GM23338 (cell line): ENCODE data around the gene UBE2L6. TPM values are rescaled to one million over a fixed set of nuclear protein-coding genes. Genes with fewer than 3 reads are reported as not detected.

Experiments used
- ATAC-seq: fragments of 200-7000 bp; cut with Tn5 transposase; 3 replicates; pipeline ENCODE4 v1.9.1; 2020
- DNase-seq: peaks from one replicate; pipeline ENCODE4 v3.0.0-alpha.2; 2015; ENCODE audit warnings: low spot score
- H2AFZ ChIP-seq: fragments of 200-600 bp; sonication (generic); 2 replicates; pipeline ENCODE4 v1.8.0; 2016; ENCODE audit warnings: antibody characterized with exemption, mild to moderate bottlenecking, moderate library complexity
- H3F3A ChIP-seq: fragments of 200-600 bp; sonication (generic); replicated peaks from 2 replicates; pipeline ENCODE4 v1.8.0; 2017; ENCODE audit warnings: antibody characterized with exemption, mixed run types, low read depth
- H3K27ac ChIP-seq: fragments of 200-600 bp; sonication (generic); 2 replicates; pipeline ENCODE4 v1.6.1; 2016; ENCODE audit warnings: low read depth
- H3K27me3 ChIP-seq: fragments of 200-600 bp; sonication (generic); 2 replicates; pipeline ENCODE4 v1.8.0; 2016; ENCODE audit warnings: mild to moderate bottlenecking, mixed run types, moderate library complexity; ENCODE audit not compliant: insufficient read depth
- H3K36me3 ChIP-seq: fragments of 200-600 bp; sonication (generic); 2 replicates; pipeline ENCODE4 v1.8.0; 2016; ENCODE audit warnings: mild to moderate bottlenecking; ENCODE audit not compliant: insufficient read depth
- H3K4me1 ChIP-seq: fragments of 200-600 bp; sonication (generic); 2 replicates; pipeline ENCODE4 v1.8.0; 2016; ENCODE audit warnings: mild to moderate bottlenecking, moderate library complexity; ENCODE audit not compliant: insufficient read depth
- H3K4me2 ChIP-seq: fragments of 200-600 bp; sonication (generic); 2 replicates; pipeline ENCODE4 v1.7.1; 2017; ENCODE audit warnings: mixed run types
- H3K4me3 ChIP-seq: fragments of 200-600 bp; sonication (generic); 2 replicates; pipeline ENCODE4 v1.6.1; 2016; ENCODE audit warnings: mixed run types
- H3K79me2 ChIP-seq: fragments of 200-600 bp; sonication (generic); replicated peaks from 2 replicates; pipeline ENCODE4 v1.8.0; 2017; ENCODE audit warnings: mild to moderate bottlenecking; ENCODE audit not compliant: insufficient read depth
- H3K9me2 ChIP-seq: fragments of 200-600 bp; sonication (generic); 2 replicates; pipeline ENCODE4 v1.8.0; 2017; ENCODE audit not compliant: insufficient read depth
- H4K20me1 ChIP-seq: fragments of 200-600 bp; sonication (generic); replicated peaks from 2 replicates; pipeline ENCODE4 v1.8.0; 2017; ENCODE audit warnings: mild to moderate bottlenecking; ENCODE audit not compliant: insufficient read depth
- H3K27ac Mint-ChIP-seq: 2 replicates; pipeline ENCODE4 v1.8.0; 2020; ENCODE audit warnings: inconsistent platforms, mild to moderate bottlenecking, moderate library complexity, mixed read lengths
- H3K27me3 Mint-ChIP-seq: 3 replicates; pipeline ENCODE4 v1.8.0; 2022; ENCODE audit warnings: low read depth, mild to moderate bottlenecking, moderate library complexity, mixed read lengths, inconsistent platforms; ENCODE audit not compliant: insufficient read depth, poor library complexity
- H3K36me3 Mint-ChIP-seq: 3 replicates; pipeline ENCODE4 v1.8.0; 2021; ENCODE audit warnings: low read depth, mild to moderate bottlenecking, inconsistent platforms, moderate library complexity, mixed read lengths
- H3K4me1 Mint-ChIP-seq: 3 replicates; pipeline ENCODE4 v1.8.0; 2020; ENCODE audit warnings: mild to moderate bottlenecking, inconsistent platforms, mixed read lengths
- H3K4me3 Mint-ChIP-seq: 3 replicates; pipeline ENCODE4 v1.8.0; 2021; ENCODE audit warnings: moderate library complexity, mild to moderate bottlenecking, inconsistent platforms, mixed read lengths
- H3K9me3 Mint-ChIP-seq: 3 replicates; pipeline ENCODE4 v1.8.0; 2020; ENCODE audit warnings: moderate library complexity, mild to moderate bottlenecking, inconsistent platforms, mixed read lengths
- CREB1 ChIP-seq: fragments of 250-450 bp; sonication (Bioruptor Pico); IDR thresholded peaks from 2 replicates; pipeline ENCODE4 v1.5.0; 2020; ENCODE audit warnings: low read depth, mild to moderate bottlenecking, moderate library complexity
- EZH2 ChIP-seq: fragments of 200-600 bp; sonication (generic); IDR thresholded peaks from one replicate; pipeline ENCODE4 v1.8.0; 2017; ENCODE audit warnings: antibody characterized with exemption, mild to moderate bottlenecking, low read depth; ENCODE audit not compliant: unreplicated experiment
- EZH2phosphoT487 ChIP-seq: fragments of 200-600 bp; sonication (generic); IDR thresholded peaks from one replicate; pipeline ENCODE4 v1.8.1; 2018; ENCODE audit warnings: antibody characterized with exemption; ENCODE audit not compliant: unreplicated experiment
- JUNB ChIP-seq: IDR thresholded peaks from one replicate; pipeline ENCODE4 v1.6.1; 2016; ENCODE audit warnings: antibody characterized with exemption; ENCODE audit not compliant: unreplicated experiment
- NANOG ChIP-seq: IDR thresholded peaks from 2 replicates; pipeline ENCODE4 v1.6.1; 2016; ENCODE audit warnings: antibody characterized with exemption, borderline replicate concordance
- POLR2AphosphoS5 ChIP-seq: IDR thresholded peaks from 2 replicates; pipeline ENCODE4 v1.6.1; 2016; ENCODE audit warnings: antibody characterized with exemption, low read depth
- STAT1 ChIP-seq: IDR thresholded peaks from one replicate; pipeline ENCODE4 v1.6.1; 2016; ENCODE audit warnings: antibody characterized with exemption; ENCODE audit not compliant: unreplicated experiment
- ZNF114 ChIP-seq: fragments of 250-450 bp; sonication (Bioruptor Pico); IDR thresholded peaks from 2 replicates; pipeline ENCODE4 v1.5.0; 2020; ENCODE audit warnings: mild to moderate bottlenecking, moderate library complexity
- ZNF331 ChIP-seq: fragments of 250-450 bp; sonication (Bioruptor Pico); IDR thresholded peaks from 2 replicates; pipeline ENCODE4 v1.5.0; 2020; ENCODE audit warnings: low read depth, mild to moderate bottlenecking, moderate library complexity
- polyA plus RNA-seq: library from polyadenylated mRNA; unstranded; fragments of >200 nt; fragmentation: Nextera tagmentation; extraction: Ambion mirVana; gene quantifications from 2 replicates; pipeline ENCODE4 v1.2.1, GENCODE V29; 2016
- total RNA-seq: library from RNA; depleted of rRNA; stranded (reverse); fragments of >200 nt; shearing (Covaris generic); gene quantifications from 2 replicates; pipeline ENCODE4 v1.2.3, GENCODE V29; 2014
- TF ChIP-seq, protein P1 (sequence below): IDR thresholded peaks from one replicate; pipeline ENCODE4 v1.6.1; 2018; ENCODE audit warnings: antibody characterized with exemption; ENCODE audit not compliant: unreplicated experiment
- TF ChIP-seq, protein P2 (sequence below), 2 experiments: fragments of 200-600 bp in 1 of 2; sonication (generic) in 1 of 2; conservative IDR thresholded peaks; 2 replicates each; pipeline versions ENCODE4 v1.5.1 to v1.6.1; 2016 to 2017; ENCODE audit warnings: antibody characterized with exemption in 2 of 2, low read depth in 2 of 2, mild to moderate bottlenecking in 2 of 2, moderate library complexity in 1 of 2
- TF ChIP-seq, protein P3 (sequence below): IDR thresholded peaks from 2 replicates; pipeline ENCODE4 v1.6.1; 2016; ENCODE audit warnings: antibody characterized with exemption
- TF ChIP-seq, protein P4 (sequence below): fragments of 250-450 bp; sonication (Bioruptor Pico); IDR thresholded peaks from 2 replicates; pipeline ENCODE4 v1.5.0; 2020; ENCODE audit warnings: mild to moderate bottlenecking, moderate library complexity

The UBE2L6 gene
- total and polyA plus RNA-seq, 2 experiments from 2014 or later: 46.0 to 52.0 TPM

DNA sequence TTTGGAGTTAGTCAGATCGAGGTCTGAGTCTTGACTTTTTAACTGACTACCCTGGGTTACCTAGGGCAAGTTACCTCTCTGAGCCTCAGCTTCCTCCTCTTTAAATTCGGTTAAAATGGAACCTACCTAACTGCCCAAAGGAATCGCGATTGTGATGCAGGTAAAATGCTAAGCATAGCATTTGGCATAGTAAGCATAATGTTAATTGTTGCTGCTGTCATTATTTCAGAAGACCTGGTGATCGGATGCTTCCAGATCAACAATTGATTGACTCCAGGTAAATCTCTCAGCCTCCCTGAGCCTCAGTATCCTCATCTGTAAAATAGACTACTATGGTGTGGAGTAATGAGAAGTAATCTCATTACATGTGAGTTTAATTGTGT is 51.4 kb downstream of the UBE2L6 start:
- DNase-seq (peak; percentile 50), ATAC-seq (no peak)
- Histone ChIP-seq H3K4me2 (peak overlapping the region; percentile 97), H3K36me3 (no peaks in the 10 kb centered on the region), H3K79me2 (peaks cover 19% of the 10 kb centered on the region), H3F3A (peaks cover 6% of the 10 kb centered on the region; the same call in 1 of the 2 replicates), H3K4me1 (peaks cover 11% of the 10 kb centered on the region), H4K20me1 (no peaks in the 10 kb centered on the region), H3K27ac (no peak overlapping the region), H3K4me3 (peak overlapping the region; percentile 86), H3K9me2 (no peaks in the 10 kb centered on the region), H3K27me3 (peaks cover 17% of the 10 kb centered on the region), H2AFZ (peak overlapping the region; percentile 14; the same call in 1 of the 2 replicates)
- peaks cover 16% of the 10 kb centered on the region for H3K27me3 Mint-ChIP-seq
- H3K9me3 Mint-ChIP-seq: no peaks in the 10 kb centered on the region; the same call in 2 of the 3 replicates
- no peak overlapping the region for H3K27ac Mint-ChIP-seq
- peaks cover 16% of the 10 kb centered on the region for H3K36me3 Mint-ChIP-seq
- peak overlapping the region; percentile 89 for H3K4me3 Mint-ChIP-seq
- peaks cover 26% of the 10 kb centered on the region for H3K4me1 Mint-ChIP-seq
- TF ChIP-seq CREB1 (CRISPR knock-in tag): no peak
- TF ChIP-seq STAT1: no peak
- TF ChIP-seq, protein P1, sequence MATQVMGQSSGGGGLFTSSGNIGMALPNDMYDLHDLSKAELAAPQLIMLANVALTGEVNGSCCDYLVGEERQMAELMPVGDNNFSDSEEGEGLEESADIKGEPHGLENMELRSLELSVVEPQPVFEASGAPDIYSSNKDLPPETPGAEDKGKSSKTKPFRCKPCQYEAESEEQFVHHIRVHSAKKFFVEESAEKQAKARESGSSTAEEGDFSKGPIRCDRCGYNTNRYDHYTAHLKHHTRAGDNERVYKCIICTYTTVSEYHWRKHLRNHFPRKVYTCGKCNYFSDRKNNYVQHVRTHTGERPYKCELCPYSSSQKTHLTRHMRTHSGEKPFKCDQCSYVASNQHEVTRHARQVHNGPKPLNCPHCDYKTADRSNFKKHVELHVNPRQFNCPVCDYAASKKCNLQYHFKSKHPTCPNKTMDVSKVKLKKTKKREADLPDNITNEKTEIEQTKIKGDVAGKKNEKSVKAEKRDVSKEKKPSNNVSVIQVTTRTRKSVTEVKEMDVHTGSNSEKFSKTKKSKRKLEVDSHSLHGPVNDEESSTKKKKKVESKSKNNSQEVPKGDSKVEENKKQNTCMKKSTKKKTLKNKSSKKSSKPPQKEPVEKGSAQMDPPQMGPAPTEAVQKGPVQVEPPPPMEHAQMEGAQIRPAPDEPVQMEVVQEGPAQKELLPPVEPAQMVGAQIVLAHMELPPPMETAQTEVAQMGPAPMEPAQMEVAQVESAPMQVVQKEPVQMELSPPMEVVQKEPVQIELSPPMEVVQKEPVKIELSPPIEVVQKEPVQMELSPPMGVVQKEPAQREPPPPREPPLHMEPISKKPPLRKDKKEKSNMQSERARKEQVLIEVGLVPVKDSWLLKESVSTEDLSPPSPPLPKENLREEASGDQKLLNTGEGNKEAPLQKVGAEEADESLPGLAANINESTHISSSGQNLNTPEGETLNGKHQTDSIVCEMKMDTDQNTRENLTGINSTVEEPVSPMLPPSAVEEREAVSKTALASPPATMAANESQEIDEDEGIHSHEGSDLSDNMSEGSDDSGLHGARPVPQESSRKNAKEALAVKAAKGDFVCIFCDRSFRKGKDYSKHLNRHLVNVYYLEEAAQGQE: no peak
- no peak for TF ChIP-seq EZH2
- TF ChIP-seq JUNB: no peak
- no peak for TF ChIP-seq ZNF331
- no peak for TF ChIP-seq ZNF114 (CRISPR knock-in tag)
- no peak for TF ChIP-seq POLR2AphosphoS5
- TF ChIP-seq, protein P2, sequence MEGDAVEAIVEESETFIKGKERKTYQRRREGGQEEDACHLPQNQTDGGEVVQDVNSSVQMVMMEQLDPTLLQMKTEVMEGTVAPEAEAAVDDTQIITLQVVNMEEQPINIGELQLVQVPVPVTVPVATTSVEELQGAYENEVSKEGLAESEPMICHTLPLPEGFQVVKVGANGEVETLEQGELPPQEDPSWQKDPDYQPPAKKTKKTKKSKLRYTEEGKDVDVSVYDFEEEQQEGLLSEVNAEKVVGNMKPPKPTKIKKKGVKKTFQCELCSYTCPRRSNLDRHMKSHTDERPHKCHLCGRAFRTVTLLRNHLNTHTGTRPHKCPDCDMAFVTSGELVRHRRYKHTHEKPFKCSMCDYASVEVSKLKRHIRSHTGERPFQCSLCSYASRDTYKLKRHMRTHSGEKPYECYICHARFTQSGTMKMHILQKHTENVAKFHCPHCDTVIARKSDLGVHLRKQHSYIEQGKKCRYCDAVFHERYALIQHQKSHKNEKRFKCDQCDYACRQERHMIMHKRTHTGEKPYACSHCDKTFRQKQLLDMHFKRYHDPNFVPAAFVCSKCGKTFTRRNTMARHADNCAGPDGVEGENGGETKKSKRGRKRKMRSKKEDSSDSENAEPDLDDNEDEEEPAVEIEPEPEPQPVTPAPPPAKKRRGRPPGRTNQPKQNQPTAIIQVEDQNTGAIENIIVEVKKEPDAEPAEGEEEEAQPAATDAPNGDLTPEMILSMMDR (conservative IDR thresholded peaks at IDR 0.05; ENCODE audit: low read depth in 2 of 2): no peak
- no peak for TF ChIP-seq EZH2phosphoT487
- TF ChIP-seq, protein P3, sequence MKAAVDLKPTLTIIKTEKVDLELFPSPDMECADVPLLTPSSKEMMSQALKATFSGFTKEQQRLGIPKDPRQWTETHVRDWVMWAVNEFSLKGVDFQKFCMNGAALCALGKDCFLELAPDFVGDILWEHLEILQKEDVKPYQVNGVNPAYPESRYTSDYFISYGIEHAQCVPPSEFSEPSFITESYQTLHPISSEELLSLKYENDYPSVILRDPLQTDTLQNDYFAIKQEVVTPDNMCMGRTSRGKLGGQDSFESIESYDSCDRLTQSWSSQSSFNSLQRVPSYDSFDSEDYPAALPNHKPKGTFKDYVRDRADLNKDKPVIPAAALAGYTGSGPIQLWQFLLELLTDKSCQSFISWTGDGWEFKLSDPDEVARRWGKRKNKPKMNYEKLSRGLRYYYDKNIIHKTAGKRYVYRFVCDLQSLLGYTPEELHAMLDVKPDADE: no peak
- no peak for TF ChIP-seq NANOG
- TF ChIP-seq, protein P4, sequence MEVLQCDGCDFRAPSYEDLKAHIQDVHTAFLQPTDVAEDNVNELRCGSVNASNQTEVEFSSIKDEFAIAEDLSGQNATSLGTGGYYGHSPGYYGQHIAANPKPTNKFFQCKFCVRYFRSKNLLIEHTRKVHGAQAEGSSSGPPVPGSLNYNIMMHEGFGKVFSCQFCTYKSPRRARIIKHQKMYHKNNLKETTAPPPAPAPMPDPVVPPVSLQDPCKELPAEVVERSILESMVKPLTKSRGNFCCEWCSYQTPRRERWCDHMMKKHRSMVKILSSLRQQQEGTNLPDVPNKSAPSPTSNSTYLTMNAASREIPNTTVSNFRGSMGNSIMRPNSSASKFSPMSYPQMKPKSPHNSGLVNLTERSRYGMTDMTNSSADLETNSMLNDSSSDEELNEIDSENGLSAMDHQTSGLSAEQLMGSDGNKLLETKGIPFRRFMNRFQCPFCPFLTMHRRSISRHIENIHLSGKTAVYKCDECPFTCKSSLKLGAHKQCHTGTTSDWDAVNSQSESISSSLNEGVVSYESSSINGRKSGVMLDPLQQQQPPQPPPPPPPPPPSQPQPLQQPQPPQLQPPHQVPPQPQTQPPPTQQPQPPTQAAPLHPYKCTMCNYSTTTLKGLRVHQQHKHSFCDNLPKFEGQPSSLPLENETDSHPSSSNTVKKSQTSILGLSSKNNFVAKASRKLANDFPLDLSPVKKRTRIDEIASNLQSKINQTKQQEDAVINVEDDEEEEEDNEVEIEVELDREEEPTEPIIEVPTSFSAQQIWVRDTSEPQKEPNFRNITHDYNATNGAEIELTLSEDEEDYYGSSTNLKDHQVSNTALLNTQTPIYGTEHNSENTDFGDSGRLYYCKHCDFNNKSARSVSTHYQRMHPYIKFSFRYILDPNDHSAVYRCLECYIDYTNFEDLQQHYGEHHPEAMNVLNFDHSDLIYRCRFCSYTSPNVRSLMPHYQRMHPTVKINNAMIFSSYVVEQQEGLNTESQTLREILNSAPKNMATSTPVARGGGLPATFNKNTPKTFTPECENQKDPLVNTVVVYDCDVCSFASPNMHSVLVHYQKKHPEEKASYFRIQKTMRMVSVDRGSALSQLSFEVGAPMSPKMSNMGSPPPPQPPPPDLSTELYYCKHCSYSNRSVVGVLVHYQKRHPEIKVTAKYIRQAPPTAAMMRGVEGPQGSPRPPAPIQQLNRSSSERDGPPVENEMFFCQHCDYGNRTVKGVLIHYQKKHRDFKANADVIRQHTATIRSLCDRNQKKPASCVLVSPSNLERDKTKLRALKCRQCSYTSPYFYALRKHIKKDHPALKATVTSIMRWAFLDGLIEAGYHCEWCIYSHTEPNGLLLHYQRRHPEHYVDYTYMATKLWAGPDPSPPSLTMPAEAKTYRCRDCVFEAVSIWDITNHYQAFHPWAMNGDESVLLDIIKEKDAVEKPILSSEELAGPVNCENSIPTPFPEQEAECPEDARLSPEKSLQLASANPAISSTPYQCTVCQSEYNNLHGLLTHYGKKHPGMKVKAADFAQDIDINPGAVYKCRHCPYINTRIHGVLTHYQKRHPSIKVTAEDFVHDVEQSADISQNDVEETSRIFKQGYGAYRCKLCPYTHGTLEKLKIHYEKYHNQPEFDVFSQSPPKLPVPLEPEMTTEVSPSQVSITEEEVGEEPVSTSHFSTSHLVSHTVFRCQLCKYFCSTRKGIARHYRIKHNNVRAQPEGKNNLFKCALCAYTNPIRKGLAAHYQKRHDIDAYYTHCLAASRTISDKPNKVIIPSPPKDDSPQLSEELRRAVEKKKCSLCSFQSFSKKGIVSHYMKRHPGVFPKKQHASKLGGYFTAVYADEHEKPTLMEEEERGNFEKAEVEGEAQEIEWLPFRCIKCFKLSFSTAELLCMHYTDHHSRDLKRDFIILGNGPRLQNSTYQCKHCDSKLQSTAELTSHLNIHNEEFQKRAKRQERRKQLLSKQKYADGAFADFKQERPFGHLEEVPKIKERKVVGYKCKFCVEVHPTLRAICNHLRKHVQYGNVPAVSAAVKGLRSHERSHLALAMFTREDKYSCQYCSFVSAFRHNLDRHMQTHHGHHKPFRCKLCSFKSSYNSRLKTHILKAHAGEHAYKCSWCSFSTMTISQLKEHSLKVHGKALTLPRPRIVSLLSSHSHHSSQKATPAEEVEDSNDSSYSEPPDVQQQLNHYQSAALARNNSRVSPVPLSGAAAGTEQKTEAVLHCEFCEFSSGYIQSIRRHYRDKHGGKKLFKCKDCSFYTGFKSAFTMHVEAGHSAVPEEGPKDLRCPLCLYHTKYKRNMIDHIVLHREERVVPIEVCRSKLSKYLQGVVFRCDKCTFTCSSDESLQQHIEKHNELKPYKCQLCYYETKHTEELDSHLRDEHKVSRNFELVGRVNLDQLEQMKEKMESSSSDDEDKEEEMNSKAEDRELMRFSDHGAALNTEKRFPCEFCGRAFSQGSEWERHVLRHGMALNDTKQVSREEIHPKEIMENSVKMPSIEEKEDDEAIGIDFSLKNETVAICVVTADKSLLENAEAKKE (CRISPR knock-in tag): no peak
